H9 (cell line): Measurements from ENCODE around the gene RGS5. TPM values are rescaled to one million over a fixed set of nuclear protein-coding genes. Genes with fewer than 3 reads are reported as not detected.

ENCODE experiments used
- DNase-seq: peaks from one replicate; pipeline ENCODE4 v3.0.0-alpha.2; 2017
- H2AFZ ChIP-seq: one replicate; pipeline ENCODE4 v1.6.1; 2013; ENCODE audit warnings: mild to moderate bottlenecking, low read length, control low read depth, moderate library complexity
- H2AK5ac ChIP-seq: 2 replicates; pipeline ENCODE4 v1.6.1; 2013; ENCODE audit warnings: low read length, control low read depth, mixed read lengths; ENCODE audit not compliant: insufficient read length
- H2BK120ac ChIP-seq: one replicate; pipeline ENCODE4 v1.6.1; 2013; ENCODE audit warnings: low read depth, mild to moderate bottlenecking, low read length, control low read depth, inconsistent platforms; ENCODE audit not compliant: poor library complexity, severe bottlenecking
- H2BK12ac ChIP-seq: 2 replicates; pipeline ENCODE4 v1.6.1; 2013; ENCODE audit warnings: low read length, control low read depth, mixed read lengths, low read depth; ENCODE audit not compliant: insufficient read length
- H2BK15ac ChIP-seq: 2 replicates; pipeline ENCODE4 v1.6.1; 2013; ENCODE audit warnings: low read depth, low read length, control low read depth
- H2BK20ac ChIP-seq: one replicate; pipeline ENCODE4 v1.6.1; 2013; ENCODE audit warnings: low read depth, mild to moderate bottlenecking, low read length, control low read depth, inconsistent platforms; ENCODE audit not compliant: poor library complexity, severe bottlenecking
- H2BK5ac ChIP-seq: 2 replicates; pipeline ENCODE4 v1.6.1; 2013; ENCODE audit warnings: low read length, control low read depth, mixed read lengths; ENCODE audit not compliant: insufficient read length
- H3K14ac ChIP-seq: 2 replicates; pipeline ENCODE4 v1.6.1; 2013; ENCODE audit warnings: low read length, control low read depth; ENCODE audit not compliant: insufficient read depth
- H3K18ac ChIP-seq: 2 replicates; pipeline ENCODE4 v1.6.1; 2013; ENCODE audit warnings: low read depth, mild to moderate bottlenecking, mixed read lengths, low read length, control low read depth; ENCODE audit not compliant: insufficient read length
- H3K23ac ChIP-seq: 2 replicates; pipeline ENCODE4 v1.6.1; 2013; ENCODE audit warnings: low read length, control low read depth, mixed read lengths, low read depth; ENCODE audit not compliant: insufficient read length
- H3K23me2 ChIP-seq: 2 replicates; pipeline ENCODE4 v1.6.1; 2013; ENCODE audit warnings: low read depth, mild to moderate bottlenecking, mixed read lengths, low read length, control low read depth; ENCODE audit not compliant: insufficient read length, poor library complexity, severe bottlenecking
- H3K27ac ChIP-seq: 2 replicates; pipeline ENCODE4 v1.5.1; 2013; ENCODE audit warnings: low read length, control low read depth, mixed read lengths, low read depth; ENCODE audit not compliant: insufficient read length
- H3K27me3 ChIP-seq: 2 replicates; pipeline ENCODE4 v1.6.1; 2013; ENCODE audit warnings: low read length, control low read depth, inconsistent platforms; ENCODE audit not compliant: insufficient read depth
- H3K4ac ChIP-seq: 2 replicates; pipeline ENCODE4 v1.6.1; 2013; ENCODE audit warnings: low read depth, mild to moderate bottlenecking, control low read depth, inconsistent platforms, low read length, moderate library complexity
- H3K4me1 ChIP-seq: 2 replicates; pipeline ENCODE4 v1.6.1; 2013; ENCODE audit warnings: low read length, control low read depth, inconsistent platforms; ENCODE audit not compliant: insufficient read depth
- H3K4me2 ChIP-seq: 2 replicates; pipeline ENCODE4 v1.6.1; 2013; ENCODE audit warnings: low read length, control low read depth, mixed read lengths; ENCODE audit not compliant: insufficient read length, insufficient read depth
- H3K56ac ChIP-seq: 2 replicates; pipeline ENCODE4 v1.6.1; 2013; ENCODE audit warnings: low read depth, mild to moderate bottlenecking, mixed read lengths, low read length, control low read depth; ENCODE audit not compliant: insufficient read length
- H3K79me1 ChIP-seq: 2 replicates; pipeline ENCODE4 v1.6.1; 2013; ENCODE audit warnings: low read depth, mild to moderate bottlenecking, moderate library complexity, low read length, control low read depth, inconsistent platforms; ENCODE audit not compliant: insufficient read depth, poor library complexity, severe bottlenecking
- H3K79me2 ChIP-seq: 2 replicates; pipeline ENCODE4 v1.6.1; 2013; ENCODE audit warnings: low read length, control low read depth, inconsistent platforms; ENCODE audit not compliant: insufficient read depth
- H3K9ac ChIP-seq: 2 replicates; pipeline ENCODE4 v1.6.1; 2013; ENCODE audit warnings: low read length, control low read depth, mixed read lengths; ENCODE audit not compliant: insufficient read length; ENCODE audit errors: extremely low read depth
- H3K9me3 ChIP-seq: one replicate; pipeline ENCODE4 v1.6.1; 2013; ENCODE audit warnings: low read depth, low read length, inconsistent platforms; ENCODE audit not compliant: control insufficient read depth
- H3T11ph ChIP-seq: one replicate; pipeline ENCODE4 v1.6.1; 2013; ENCODE audit warnings: mild to moderate bottlenecking, low read length, control low read depth, inconsistent platforms
- H4K20me1 ChIP-seq: one replicate; pipeline ENCODE4 v1.6.1; 2013; ENCODE audit not compliant: control insufficient read depth, insufficient read length, insufficient read depth
- H4K5ac ChIP-seq: 2 replicates; pipeline ENCODE4 v1.6.1; 2013; ENCODE audit warnings: low read depth, mild to moderate bottlenecking, mixed read lengths, low read length, control low read depth; ENCODE audit not compliant: insufficient read length
- H4K8ac ChIP-seq: replicated peaks from 2 replicates; pipeline ENCODE4 v1.6.1; 2013; ENCODE audit warnings: low read length, control low read depth, mixed read lengths, low read depth; ENCODE audit not compliant: insufficient read length
- H4K91ac ChIP-seq: 2 replicates; pipeline ENCODE4 v1.6.1; 2013; ENCODE audit warnings: low read depth, mild to moderate bottlenecking, moderate library complexity, mixed read lengths, low read length, control low read depth; ENCODE audit not compliant: insufficient read length
- H3K27ac Mint-ChIP-seq, 3 experiments: 2 replicates in 2 of 3; 3 replicates in 1 of 3; pipeline ENCODE4 v1.8.0; 2020 to 2021; ENCODE audit warnings: mixed read lengths in 3 of 3, mild to moderate bottlenecking in 1 of 3, moderate library complexity in 1 of 3
- H3K27me3 Mint-ChIP-seq: 2 replicates; pipeline ENCODE4 v1.8.0; 2021; ENCODE audit warnings: low read depth, mild to moderate bottlenecking, moderate library complexity, mixed read lengths
- H3K36me3 Mint-ChIP-seq, 3 experiments: 2 replicates in 2 of 3; 3 replicates in 1 of 3; pipeline ENCODE4 v1.8.0; 2020 to 2021; ENCODE audit warnings: low read depth in 3 of 3, mixed read lengths in 3 of 3; ENCODE audit not compliant: insufficient read depth in 1 of 3
- H3K4me1 Mint-ChIP-seq, 2 experiments: 2 replicates each; pipeline ENCODE4 v1.8.0; 2020; ENCODE audit warnings: mixed read lengths in 2 of 2
- H3K4me3 Mint-ChIP-seq, 2 experiments: 2 replicates in 1 of 2; 3 replicates in 1 of 2; pipeline ENCODE4 v1.8.0; 2020 to 2021; ENCODE audit warnings: mild to moderate bottlenecking in 2 of 2, mixed read lengths in 2 of 2, moderate library complexity in 1 of 2
- H3K9me3 Mint-ChIP-seq, 2 experiments: 2 replicates in 1 of 2; 3 replicates in 1 of 2; pipeline ENCODE4 v1.8.0; 2020; ENCODE audit warnings: mild to moderate bottlenecking in 2 of 2, mixed read lengths in 2 of 2, moderate library complexity in 1 of 2
- CTCF ChIP-seq: fragments of 200-600 bp; sonication (generic); conservative IDR thresholded peaks from 3 replicates; pipeline ENCODE4 v1.8.0; 2021; ENCODE audit warnings: antibody characterized with exemption, mild to moderate bottlenecking
- WGBS: extraction: QIAGEN DNeasy Blood & Tissue Kit; methylation state at CpG from one replicate; pipeline ENCODE4 v1.1.7; 2013; ENCODE audit warnings: missing lambda C conversion rate, low lambda C conversion rate, mixed read lengths; ENCODE audit not compliant: insufficient read length; ENCODE audit errors: extremely low coverage; 5-methylcytosine and 5-hydroxymethylcytosine counted together
- total RNA-seq: library from RNA; stranded (reverse); gene quantifications from 2 replicates; pipeline ENCODE4 v1.2.1, GENCODE V29; 2021

Gene RGS5
- total RNA-seq, 1 experiment from 2014 or later = 30.1 TPM

DNA sequence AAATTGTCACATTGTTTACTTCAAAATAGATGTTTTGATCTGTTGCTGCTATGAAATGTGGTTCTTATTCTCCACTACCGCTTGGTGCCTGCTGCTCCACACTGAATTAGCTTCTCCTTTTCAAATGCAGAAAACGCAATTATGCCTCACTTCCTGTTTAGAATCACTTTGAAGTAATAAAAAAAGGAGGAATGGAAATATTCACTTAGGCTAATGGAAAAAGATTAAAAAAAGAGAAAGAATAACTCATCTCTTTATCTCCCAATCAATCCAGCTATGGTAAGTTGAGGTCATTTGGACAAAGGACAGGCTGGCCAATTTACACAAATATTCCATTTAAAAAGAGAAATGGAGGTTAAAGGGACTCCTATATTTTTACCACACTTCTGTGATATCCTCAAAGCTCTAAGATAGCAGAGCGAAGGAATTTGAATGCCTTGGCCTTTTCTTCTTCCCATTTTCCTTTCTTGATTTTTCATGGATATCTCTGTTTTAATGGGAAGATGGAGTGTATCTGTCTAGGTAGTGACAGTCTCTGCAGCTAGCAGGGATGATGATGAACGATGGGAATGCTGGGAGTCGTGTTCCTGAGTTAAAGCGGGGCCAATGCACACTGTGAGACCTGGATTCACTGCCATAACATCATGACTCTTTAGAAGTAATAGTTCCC lies 35.7 kb downstream of the RGS5 start:
- Histone ChIP-seq H2BK120ac (no peak overlapping the region), H4K20me1 (no peaks in the 10 kb centered on the region), H3K9ac (no peak overlapping the region), H3K27me3 (no peaks in the 10 kb centered on the region), H3K14ac (no peak overlapping the region), H3K79me1 (no peaks in the 10 kb centered on the region), H4K91ac (no peak overlapping the region), H3K9me3 (no peaks in the 10 kb centered on the region), H3K4ac (no peak overlapping the region), H3T11ph (no peak overlapping the region), H3K79me2 (no peaks in the 10 kb centered on the region), H3K18ac (no peak overlapping the region), H3K4me1 (no peaks in the 10 kb centered on the region; the same call in 1 of the 2 replicates), H3K27ac (no peak overlapping the region), H3K23me2 (no peaks in the 10 kb centered on the region), H3K56ac (no peak overlapping the region), H2BK15ac (no peak overlapping the region), H2AFZ (no peak overlapping the region), H4K8ac (no peak overlapping the region), H2BK5ac (no peak overlapping the region), H3K4me2 (no peak overlapping the region), H3K23ac (no peak overlapping the region), H2BK20ac (no peak overlapping the region), H4K5ac (no peak overlapping the region), H2AK5ac (no peak overlapping the region), H2BK12ac (no peak overlapping the region)
- DNase-seq = no peak
- TF ChIP-seq CTCF = no peak
- Mint-ChIP-seq H3K36me3 (peaks cover 0 to 4% (median 2%) of the 10 kb centered on the region in 3 experiments; a peak in 5 of 7 replicates), H3K4me3 (no peak overlapping the region), H3K27ac (peak overlapping the region in 1 of 3 experiments; percentile 9; a peak in 2 of 7 replicates), H3K4me1 (peaks cover 19 to 25% of the 10 kb centered on the region in 2 experiments), H3K9me3 (no peaks in the 10 kb centered on the region; a peak in 1 of 5 replicates), H3K27me3 (no peaks in the 10 kb centered on the region)
- no CpG with 5 or more reads among the region's 6 CpGs for WGBS
